Endothelial cell of hepatic sinusoid (primary cell): ENCODE data around the gene CCDC158.
"Not testable (repeated sequence)": the region's sequence is repeated elsewhere in the genome, so short reads cannot be mapped to it uniquely, and the experiment has no call there.

Source experiments
- in situ Hi-C: cut with HindIII; loops from 2 replicates; pipeline ENCODE4 v1.10.0; 2017; ENCODE audit warnings: low sequenced_read_pairs

Gene CCDC158

DNA sequence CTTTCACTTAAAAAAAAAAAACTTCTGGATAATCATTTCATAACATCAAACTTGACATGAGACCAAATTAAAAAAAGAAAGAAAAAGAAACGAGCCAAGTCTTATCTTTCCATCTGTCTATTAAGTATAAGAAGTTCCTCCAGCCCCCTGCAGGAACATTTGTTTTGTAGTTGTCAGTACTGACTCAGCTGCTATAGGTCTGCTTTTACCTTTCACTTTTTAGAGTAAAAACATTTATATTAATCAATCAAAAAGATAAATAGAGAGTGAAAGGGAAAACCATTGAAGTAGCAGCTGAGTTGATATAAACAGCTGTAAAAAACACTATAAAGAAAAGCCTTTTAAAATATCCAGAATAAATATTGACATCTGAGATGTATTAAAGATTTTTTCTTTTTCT is 46.1 kb downstream of the CCDC158 start:
- in situ Hi-C loops = no loop called here

DNA sequence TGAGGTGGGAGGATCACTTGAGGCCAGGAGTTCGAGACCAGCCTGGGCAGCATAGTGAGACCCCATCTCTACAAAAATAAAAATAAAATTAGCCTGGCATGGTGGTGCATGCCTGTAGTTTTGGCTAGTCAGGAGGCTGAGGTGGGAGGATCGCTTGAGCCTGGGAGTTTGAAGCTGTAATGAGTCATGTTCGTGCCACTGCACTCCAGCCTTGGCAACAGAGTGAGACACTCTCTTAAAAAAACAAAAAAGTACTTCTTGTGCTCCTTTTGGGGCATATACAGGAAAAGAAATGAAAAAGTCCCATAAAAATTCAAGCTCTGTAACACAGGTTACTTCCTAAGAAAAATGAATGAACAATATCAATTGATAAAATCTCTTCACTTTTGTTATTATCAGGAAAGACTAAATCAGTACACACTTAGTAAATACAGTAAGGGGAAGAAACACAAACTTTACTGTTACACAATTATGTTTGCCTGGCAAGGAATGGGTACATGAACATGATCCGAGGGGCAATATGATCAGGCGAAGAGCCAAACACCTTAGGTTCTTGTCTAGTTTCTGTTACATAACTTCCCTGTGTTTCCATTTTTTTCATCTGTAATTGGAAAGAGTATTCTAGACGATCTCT is 46.9 kb downstream of the CCDC158 start:
- in situ Hi-C loops = no loop called here

DNA sequence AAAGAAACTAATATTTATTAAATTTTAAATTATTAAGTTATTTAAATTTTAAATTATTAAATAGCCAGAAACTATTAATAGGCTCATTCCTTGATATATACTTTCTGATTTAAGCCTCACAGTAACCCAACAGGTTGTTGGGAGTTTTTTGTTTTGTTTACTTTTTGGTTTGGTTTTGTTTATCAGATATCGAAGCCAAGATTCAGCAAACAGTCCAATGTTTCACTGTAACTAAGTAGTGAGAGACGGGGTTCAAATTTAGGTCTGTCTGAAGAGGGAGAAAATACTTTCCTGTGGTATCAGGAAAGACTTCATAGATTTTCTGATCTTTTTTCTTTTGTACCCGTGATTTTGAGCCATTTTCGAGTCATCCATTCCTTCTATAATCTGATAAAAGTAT is 54.2 kb downstream of the CCDC158 start:
- in situ Hi-C loops = no loop called here

DNA sequence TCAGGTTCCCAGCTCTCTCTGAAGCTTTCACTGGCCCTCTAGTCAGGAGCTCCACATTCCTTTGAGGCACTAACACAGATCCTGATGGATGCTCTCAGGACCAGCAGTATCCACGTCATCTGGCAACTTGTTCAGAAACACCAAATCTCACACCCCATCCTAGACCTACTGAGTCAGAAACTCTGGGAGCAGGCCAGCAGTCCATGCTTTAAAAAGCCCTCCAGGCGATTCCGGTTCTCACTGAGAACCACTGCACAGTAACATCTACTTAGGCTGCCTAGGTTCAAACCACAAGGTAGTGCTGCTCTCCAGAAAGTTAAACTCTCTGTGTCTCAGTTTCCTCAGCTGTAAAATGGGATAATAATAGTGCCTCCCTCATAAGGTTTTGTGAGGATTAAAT is 55.3 kb downstream of the CCDC158 start:
- in situ Hi-C loops = no loop called here

DNA sequence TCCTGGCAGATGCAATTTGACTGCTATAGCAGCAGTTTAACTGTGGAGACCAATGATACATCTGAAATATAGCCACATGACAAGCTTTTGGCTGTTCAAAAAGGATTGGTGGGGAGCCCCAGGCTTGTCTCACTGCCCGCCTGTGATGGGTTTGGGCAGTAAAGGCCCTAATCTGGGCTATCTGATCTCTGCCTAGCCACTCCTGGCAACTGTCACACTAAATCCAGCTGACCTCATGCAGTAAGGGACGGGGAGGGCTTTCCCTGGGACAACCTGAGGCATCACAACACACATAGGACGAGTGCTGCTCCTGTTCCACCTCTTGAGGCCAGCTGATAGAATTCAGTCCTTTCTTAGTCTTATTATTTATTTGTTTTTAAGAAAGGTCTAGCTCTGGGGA is 56.2 kb downstream of the CCDC158 start:
- in situ Hi-C loops = no loop called here

DNA sequence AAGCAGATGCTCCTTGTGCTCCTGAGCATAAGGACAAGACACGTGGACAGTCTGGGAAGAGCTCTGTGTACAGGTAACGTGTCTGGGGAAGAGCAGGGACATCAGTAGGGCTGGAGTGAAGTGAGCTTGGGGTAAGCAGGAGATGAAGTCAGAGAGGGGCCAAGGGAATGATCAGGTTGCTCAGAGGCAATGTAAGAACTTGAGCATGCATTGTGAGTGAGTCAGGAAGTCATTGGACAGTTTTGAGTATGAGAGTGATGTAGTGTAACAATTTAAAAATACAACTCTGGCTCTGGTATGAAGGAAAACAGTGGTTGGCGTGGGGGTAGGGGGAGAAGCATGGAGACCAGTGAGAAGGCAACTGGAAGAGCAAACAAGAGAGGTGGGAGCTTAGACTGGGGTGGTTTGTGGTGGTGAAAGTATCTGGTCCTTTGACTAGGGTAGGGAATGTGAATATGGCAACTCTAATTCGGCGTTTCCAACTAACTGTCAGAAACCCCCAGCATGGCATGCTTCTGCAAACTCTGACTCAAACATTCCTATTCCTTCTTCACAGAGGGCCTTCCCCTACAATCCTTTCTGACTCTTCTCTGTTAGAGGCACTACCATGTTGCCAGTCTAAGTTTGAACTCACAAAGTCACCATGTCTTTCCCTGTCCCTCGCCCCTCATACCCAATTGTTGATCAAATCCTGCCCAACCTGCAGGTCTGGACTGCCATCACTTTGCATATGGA is 57.2 kb downstream of the CCDC158 start:
- in situ Hi-C loops = no loop called here

DNA sequence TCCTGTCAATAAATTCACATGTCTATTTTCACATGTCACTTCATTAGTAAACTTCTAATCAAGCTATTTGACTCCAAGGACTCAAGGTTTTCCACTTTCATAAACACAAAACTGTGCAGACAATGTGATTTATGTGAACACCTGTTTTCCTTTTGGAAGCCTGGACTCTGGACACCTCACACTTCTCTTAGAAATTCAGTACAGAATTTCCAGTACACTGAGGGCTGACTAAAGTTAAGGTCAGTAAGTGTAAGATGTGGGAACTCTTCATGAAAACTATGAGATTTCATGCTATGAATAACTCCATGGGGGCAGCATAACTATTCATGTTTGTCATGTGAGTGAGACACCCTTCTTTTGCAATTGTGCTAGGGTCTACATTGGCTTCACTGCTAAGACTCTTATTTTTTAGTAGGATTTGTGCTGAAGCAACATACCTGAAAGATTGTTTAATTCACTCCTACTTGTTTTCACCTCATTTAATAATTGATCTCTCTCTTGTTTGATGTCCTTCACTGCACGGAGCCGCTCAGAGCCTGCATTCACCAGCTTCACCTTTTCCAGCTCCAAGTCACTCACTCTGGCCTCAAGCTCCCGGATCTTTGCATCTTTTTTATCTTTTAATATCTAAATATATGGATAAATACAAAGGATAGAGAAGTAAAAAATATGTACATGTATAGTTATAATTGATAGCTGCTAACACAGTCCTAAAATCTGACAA is 59.1 kb downstream of the CCDC158 start:
- in situ Hi-C loops = no loop called here

DNA sequence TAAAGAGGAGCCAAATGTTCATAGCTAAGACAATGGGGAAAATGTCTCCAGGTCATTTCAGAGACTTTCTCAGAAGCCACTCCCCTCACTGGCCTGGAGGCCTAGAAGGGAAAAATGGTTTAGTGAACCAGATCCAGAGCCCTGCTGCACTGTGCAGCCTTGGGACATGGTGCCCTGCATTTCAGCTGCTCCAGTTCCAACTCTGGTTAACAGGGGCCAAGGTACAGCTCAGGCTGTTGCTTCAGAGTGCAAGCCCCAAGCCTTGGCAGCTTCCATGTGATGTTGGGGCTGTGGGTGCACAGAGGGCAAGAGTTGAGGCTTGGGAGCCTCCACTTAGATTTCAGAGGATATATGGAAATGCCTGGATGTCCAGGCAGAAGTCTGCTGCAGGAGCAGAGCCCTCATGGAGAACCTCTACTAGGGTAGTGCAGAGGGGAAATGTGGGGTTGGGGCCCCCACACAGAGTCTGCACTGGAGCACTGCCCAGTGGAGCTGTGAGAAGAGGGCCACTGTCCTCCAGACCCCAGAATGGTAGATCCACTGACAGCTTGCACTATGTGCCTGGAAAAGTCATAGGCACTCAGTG is 61.0 kb downstream of the CCDC158 start:
- in situ Hi-C loops = not testable (repeated sequence)

DNA sequence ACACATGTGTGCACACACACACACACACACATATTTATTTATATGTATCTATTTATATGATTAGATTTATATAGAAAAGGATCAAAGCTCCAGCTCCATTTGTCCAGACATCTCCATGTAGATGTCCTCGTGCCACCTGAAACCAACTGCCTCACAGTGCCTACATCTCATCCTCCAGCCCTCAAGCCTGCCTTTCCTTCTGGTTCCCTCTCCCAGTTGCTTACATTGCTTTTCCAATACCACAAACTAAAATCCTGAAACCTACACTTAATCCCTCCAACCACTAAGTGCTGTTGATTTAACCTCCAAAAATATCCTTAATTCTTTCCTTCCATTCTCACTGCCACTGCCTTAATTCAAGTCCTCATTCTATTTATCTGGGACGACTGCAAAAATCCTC is 63.0 kb downstream of the CCDC158 start:
- in situ Hi-C loops = no loop called here

DNA sequence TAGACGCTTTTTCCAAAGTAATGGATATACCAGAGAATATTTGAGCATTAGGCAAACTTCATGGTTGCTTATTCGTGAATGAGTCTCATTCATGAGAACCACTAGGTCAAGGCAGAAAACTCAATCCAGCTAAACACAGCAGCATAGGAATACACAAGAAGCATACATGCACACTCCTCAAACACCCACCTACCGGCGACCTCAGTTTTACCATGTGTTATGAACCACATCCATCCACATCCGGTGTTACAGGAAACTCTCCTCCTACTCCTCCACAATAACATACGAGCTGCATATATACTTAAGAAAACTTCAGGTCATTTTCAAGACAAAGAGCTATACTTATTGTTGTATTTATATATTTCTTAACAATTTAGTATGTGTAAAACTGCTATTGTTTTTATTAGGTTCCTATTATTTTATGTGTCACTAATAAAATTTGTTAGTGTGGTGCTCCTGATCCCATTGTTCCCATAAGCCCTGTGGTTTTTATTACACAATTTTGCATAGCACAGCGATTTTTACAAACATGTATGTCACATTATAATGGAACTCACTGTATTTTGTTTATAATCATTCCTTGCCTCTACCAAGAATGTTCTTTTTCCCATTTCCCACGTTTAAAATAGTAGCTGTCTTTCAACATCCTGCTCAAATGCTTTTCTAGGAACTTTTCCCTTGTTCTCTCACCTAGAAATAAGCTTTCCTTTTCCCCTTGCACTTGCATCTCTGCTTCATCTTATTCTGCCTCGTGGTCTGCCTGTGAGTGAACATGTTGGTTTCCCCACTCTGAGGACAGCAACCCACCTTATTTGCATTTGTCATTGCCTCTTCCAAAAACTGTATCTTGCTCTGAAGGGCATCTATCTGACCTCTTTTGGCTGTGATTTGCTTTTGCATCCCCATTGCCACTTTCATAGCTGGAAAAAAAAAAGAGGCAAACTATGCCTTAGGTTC is 66.1 kb downstream of the CCDC158 start:
- in situ Hi-C loops = no loop called here

DNA sequence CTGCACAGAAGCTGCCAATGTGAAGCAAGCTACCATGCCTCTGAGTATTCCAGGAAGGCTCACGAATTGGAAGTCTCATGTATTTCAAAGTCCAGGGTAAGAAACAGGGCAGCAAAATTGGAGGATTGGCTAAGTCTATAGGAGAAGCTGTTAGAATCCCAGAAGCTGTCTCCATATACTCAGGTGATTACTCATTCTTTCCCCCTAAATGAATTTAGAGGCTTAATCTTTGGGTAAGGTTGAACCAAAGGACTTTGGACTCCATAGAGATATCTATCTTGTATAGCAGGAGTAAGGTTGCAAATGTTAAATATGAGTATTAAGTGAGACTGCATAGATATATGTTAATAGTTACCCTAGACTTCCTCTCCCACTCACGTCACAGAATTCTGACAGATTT is 78.1 kb downstream of the CCDC158 start:
- in situ Hi-C loops = no loop called here

DNA sequence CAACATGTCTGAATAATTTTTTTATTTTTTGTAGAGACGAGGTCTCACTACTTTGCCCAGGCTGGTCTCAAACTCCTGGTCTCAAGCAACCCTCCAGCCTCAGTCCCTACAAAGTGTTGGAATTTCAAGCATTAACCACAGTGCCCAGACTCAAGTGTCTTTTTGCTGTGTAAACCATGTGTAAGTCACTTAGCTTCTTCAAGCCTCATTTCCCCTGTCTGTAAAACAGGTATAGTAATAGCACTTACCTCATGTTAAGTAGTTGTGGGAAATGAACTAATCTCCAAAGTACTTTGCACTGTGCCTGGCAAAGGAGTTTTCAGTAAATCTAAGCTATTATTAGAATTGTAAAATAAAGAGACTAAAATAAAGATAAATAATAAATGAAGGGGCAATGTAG is 78.8 kb downstream of the CCDC158 start:
- in situ Hi-C loops = no loop called here

DNA sequence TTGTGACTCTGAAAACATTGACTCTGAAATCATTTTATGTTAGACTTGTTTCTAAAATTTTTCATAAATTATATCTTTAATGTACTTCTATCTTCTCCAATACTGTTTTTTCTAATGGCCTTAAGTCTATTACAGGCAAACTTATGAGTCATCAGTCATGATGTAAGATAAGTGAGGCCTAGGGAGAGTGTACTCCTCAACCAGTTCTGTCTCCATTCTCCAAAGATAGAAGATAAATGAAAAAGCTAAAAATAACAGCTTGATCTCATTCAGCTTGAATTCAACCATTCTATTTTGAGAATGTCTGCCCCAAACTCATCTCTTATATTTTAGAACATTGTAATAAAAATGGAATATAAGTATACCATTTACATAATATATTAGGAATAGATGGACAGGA is 79.9 kb downstream of the CCDC158 start:
- in situ Hi-C loops = no loop called here

DNA sequence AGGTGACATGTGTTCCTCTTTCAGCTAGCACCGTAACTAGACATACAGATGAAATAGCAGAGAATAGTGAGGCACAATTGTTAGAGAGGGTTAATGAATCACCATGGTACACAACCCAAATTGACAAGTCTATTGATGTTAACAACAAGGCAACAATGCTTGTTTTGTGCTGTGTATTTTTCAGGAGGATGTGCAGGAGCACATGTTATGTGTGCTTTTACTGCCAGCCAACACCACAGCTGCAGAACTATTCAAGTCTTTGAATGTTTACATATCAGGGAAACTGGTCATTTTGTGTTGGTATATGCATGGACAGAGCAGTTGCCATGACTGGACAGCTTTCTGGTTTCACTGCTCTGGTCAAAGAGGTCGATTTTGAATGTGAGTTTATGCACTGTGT is 81.6 kb downstream of the CCDC158 start:
- in situ Hi-C loops = no loop called here

DNA sequence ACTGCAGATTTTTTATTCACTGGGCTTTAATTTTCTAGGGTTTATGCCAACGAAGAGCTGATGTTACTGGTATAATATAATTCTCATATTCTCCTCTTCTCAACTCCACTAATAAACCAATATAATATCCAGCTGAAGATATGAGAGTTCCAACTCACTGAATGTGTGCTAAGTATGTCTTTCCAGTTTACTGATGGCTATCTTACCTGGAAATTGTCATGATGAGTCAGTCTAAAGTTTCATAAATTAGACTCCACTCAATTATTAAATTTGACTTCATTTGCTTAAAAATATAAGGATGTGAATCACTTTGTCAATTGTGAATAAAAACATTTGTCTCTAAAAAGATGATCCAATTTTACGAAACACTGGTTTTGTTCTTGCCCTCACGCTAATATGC is 86.1 kb downstream of the CCDC158 start:
- in situ Hi-C loops = no loop called here

DNA sequence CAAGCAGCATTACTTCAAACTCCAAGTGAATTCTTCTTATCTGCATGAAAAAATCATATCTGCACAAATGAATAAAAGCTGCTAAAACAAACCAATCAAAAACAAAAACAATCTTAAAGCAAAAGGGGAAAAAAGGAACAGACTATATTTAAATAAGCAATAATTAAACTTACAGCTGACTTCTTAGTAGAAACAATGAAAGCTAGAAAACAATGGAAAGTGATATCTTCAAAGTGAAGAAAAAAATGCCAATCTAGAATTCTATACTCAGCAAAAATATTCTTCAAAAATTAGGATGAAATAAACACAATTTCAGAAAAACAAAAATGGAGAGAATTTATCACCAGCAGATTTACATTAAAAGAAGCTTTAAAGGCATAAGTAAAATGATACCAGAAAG is 94.4 kb downstream of the CCDC158 start:
- in situ Hi-C loops = no loop called here

DNA sequence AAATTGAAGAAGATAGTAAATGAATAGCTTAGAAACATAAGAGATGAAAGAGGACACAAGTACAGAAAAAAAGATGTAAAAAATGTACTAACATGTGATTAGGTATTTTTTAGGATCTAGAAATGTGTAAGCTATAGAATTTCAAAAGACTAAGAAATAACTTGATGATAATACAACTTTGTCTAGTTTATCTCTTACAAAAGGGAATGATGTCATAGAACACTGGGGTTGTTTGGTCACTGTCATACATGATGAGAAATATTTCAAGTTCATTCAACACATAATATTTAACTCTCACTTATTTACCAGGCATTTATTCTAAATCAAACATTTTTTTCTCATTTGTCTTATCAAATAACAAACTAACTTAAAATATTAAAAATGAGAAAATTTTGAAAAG is 95.9 kb downstream of the CCDC158 start:
- in situ Hi-C loops = no loop called here

DNA sequence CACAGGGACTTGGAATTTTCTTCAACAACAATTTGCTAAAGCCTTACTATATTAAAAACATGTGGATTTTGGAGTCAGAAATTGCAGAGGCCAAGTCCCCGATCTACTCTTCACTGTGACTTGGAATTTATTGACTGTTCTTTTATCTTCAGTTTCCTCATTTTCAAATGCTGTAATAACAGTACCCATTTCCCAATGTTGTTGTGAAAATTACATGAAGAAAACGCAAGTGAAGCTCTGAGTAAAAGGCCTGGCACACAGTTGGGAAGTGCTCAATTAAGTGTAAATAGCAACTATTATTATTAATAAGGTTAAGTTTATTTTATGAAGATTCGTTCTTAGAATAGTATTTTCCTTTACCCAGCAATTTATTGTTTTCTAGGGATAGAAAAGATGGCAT is 98.7 kb downstream of the CCDC158 start:
- in situ Hi-C loops = no loop called here

DNA sequence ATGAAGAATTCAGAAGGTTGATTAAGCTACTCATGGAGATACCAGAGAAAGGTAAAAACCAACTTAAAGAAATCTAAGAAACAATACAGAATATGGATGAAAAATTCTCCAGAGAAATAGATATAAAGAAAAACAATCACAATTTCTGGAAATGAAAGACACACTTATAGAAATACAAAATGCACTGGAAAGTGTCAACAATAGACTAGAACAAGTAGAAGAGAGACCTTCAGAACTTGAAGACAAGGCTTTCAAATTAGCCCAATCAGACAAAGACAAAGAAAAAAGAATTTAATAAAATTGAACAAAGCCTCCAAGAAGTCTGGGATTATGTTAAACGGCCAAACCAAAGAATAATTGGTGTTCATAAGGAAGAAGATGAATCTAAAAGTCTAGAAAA is 104.8 kb downstream of the CCDC158 start:
- in situ Hi-C loops = no loop called here

DNA sequence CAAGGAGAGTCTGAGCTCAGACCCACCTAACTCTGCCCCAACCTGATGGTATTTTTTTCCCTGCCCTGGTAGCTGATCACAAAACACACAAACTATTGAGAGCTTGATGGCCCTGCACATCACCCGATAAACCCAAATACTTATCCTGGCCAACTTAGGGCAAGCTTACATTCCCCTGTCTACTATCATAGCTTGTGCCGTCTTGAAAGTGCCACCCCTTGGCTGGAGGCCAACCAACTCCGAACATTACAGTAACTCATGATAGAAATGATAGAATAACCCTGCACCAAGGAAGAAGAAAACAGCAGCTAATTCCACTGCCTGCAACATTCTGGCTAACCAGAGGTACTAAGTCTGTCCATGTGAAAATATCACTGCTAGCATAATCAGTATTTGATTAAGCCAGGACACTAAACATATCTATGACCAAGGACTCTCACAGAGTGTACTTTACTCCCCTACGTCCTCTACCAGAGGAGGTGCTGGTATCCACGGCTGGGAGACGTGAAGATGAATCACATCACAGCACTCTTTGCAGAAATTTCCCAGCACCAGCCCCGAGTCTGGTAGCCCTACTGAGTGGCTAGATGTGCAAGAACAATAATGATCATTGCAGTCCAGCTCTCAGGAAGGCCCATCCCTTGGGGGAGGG is 105.5 kb downstream of the CCDC158 start:
- in situ Hi-C loops = no loop called here
